Body of pancreas (tissue), 4 donors: ENCODE measurements around the gene TRIAP1.

ENCODE experiments used
- CTCF ChIP-seq, 7 experiments: fragments of 450-650 bp in 4 of 7; fragments of 200-600 bp in 3 of 7; sonication (generic) in 3 of 7; IDR thresholded peaks; one replicate each; pipeline ENCODE4 v1.5.1; 2016 to 2019; ENCODE audit warnings: antibody characterized with exemption in 7 of 7
- POLR2A ChIP-seq, 3 donors: fragments of 450-650 bp; IDR thresholded peaks; one replicate each; pipeline ENCODE4 v1.6.1; 2016; ENCODE audit warnings: antibody characterized with exemption in 3 of 3, mild to moderate bottlenecking in 2 of 3

- TF ChIP-seq CTCF (IDR thresholded peaks at IDR 0.05) (peak; percentile 79 to 99 (median 93)), POLR2A (IDR thresholded peaks at IDR 0.05) (peak in 2 of 3 donors; percentile 66 to 68)
Observed at GRCh38 chr12:120469450-120470149, 23.4 kb upstream of the TRIAP1 start, which contains the start of gene SRSF9.
